Neural cell (in vitro differentiated cells): ENCODE measurements around the gene ART1. TPM values are rescaled to one million over a fixed set of nuclear protein-coding genes. Genes with fewer than 3 reads are reported as not detected.

Experiments
- H2AFZ ChIP-seq: fragments of 200-600, 300-800 bp; sonication (generic), shearing (Covaris generic); 2 replicates; pipeline ENCODE4 v1.6.0; 2014; ENCODE audit warnings: low read depth, mild to moderate bottlenecking, antibody characterized with exemption, low read length, moderate library complexity
- H3F3A ChIP-seq: fragments of 200-600 bp; shearing (Covaris generic); 2 replicates; pipeline ENCODE4 v1.6.1; 2016; ENCODE audit warnings: mild to moderate bottlenecking, moderate library complexity, mixed read lengths, antibody characterized with exemption, low read length; ENCODE audit not compliant: insufficient read depth, poor library complexity, severe bottlenecking
- H3K27ac ChIP-seq: fragments of 200-600, 300-800 bp; sonication (generic), shearing (Covaris generic); 2 replicates; pipeline ENCODE4 v1.5.1; 2014; ENCODE audit warnings: mild to moderate bottlenecking, low read length, moderate library complexity
- H3K27me3 ChIP-seq: fragments of 300-800, 200-600 bp; sonication (generic), shearing (Covaris generic); 2 replicates; pipeline ENCODE4 v1.6.0; 2014; ENCODE audit warnings: mild to moderate bottlenecking, low read depth, low read length, moderate library complexity; ENCODE audit not compliant: insufficient read depth
- H3K36me3 ChIP-seq: fragments of 300-800, 200-600 bp; sonication (generic), shearing (Covaris generic); 2 replicates; pipeline ENCODE4 v1.5.1; 2014; ENCODE audit warnings: mild to moderate bottlenecking, antibody characterized with exemption, low read length, moderate library complexity; ENCODE audit not compliant: insufficient read depth
- H3K4me2 ChIP-seq: fragments of 300-800, 200-600 bp; sonication (generic), shearing (Covaris generic); 2 replicates; pipeline ENCODE4 v1.6.0; 2014; ENCODE audit warnings: mild to moderate bottlenecking, low read length
- H3K4me3 ChIP-seq: fragments of 300-800, 200-600 bp; sonication (generic), shearing (Covaris generic); 2 replicates; pipeline ENCODE4 v1.5.1; 2014; ENCODE audit warnings: mild to moderate bottlenecking, low read length, moderate library complexity
- H3K79me2 ChIP-seq: fragments of 200-600 bp; shearing (Covaris generic); replicated peaks from 2 replicates; pipeline ENCODE4 v1.6.0; 2014; ENCODE audit warnings: mild to moderate bottlenecking, low read length, moderate library complexity; ENCODE audit not compliant: insufficient read depth
- H3K9ac ChIP-seq: fragments of 300-800, 200-600 bp; sonication (generic), shearing (Covaris generic); 2 replicates; pipeline ENCODE4 v1.6.1; 2016; ENCODE audit warnings: mild to moderate bottlenecking, low read length, mixed read lengths
- H3K9me2 ChIP-seq: fragments of 200-600 bp; shearing (Covaris generic); 2 replicates; pipeline ENCODE4 v1.6.1; 2016; ENCODE audit warnings: mild to moderate bottlenecking, low read length, mixed read lengths; ENCODE audit not compliant: insufficient read depth
- H3K9me3 ChIP-seq: fragments of 200-600, 300-800 bp; sonication (generic), shearing (Covaris generic); 2 replicates; pipeline ENCODE4 v1.6.1; 2016; ENCODE audit warnings: mild to moderate bottlenecking, mixed run types, low read length, moderate library complexity, mixed read lengths
- H4K20me1 ChIP-seq: fragments of 200-600 bp; shearing (Covaris generic); 2 replicates; pipeline ENCODE4 v1.6.1; 2016; ENCODE audit warnings: mild to moderate bottlenecking, mixed run types; ENCODE audit not compliant: insufficient read depth
- CTCF ChIP-seq: fragments of 450-650 bp; IDR thresholded peaks from 2 replicates; pipeline ENCODE4 v1.5.1; 2014; ENCODE audit warnings: antibody characterized with exemption, mild to moderate bottlenecking, moderate library complexity; ENCODE audit not compliant: poor library complexity, severe bottlenecking
- EP300 ChIP-seq: fragments of 450-650 bp; conservative IDR thresholded peaks from 2 replicates; pipeline ENCODE4 v1.6.1; 2014; ENCODE audit warnings: antibody characterized with exemption, mild to moderate bottlenecking, moderate library complexity; ENCODE audit not compliant: poor library complexity, severe bottlenecking
- EZH2 ChIP-seq: fragments of 200-600, 300-800 bp; shearing (Covaris generic), sonication (generic); IDR thresholded peaks from 2 replicates; pipeline ENCODE4 v1.6.1; 2014; ENCODE audit warnings: antibody characterized with exemption, low read length, borderline replicate concordance, mild to moderate bottlenecking; ENCODE audit not compliant: insufficient read depth, poor library complexity, severe bottlenecking
- MXI1 ChIP-seq: fragments of 450-650 bp; conservative IDR thresholded peaks from 2 replicates; pipeline ENCODE4 v1.6.1; 2014; ENCODE audit warnings: antibody characterized with exemption, mild to moderate bottlenecking; ENCODE audit not compliant: poor library complexity, severe bottlenecking
- POLR2AphosphoS5 ChIP-seq: IDR thresholded peaks from 2 replicates; pipeline ENCODE4 v1.6.1; 2012
- RAD21 ChIP-seq: fragments of 450-650 bp; conservative IDR thresholded peaks from 2 replicates; pipeline ENCODE4 v1.6.1; 2014; ENCODE audit warnings: antibody characterized with exemption, mild to moderate bottlenecking, moderate library complexity
- REST ChIP-seq: IDR thresholded peaks from 2 replicates; pipeline ENCODE4 v1.6.1; 2012; ENCODE audit warnings: borderline replicate concordance
- SMC3 ChIP-seq: fragments of 450-650 bp; conservative IDR thresholded peaks from 2 replicates; pipeline ENCODE4 v1.6.1; 2014; ENCODE audit warnings: antibody characterized with exemption, mild to moderate bottlenecking, moderate library complexity; ENCODE audit not compliant: poor library complexity
- TAF1 ChIP-seq: IDR thresholded peaks from 2 replicates; pipeline ENCODE4 v1.6.1; 2012; ENCODE audit warnings: low read depth
- polyA plus RNA-seq: library from polyadenylated mRNA; depleted of rRNA; stranded (reverse); fragments of >200 nt; gene quantifications from 2 replicates; pipeline ENCODE4 v1.2.3, GENCODE V29; 2014

The ART1 gene
- polyA plus RNA-seq, 1 donor from 2014 or later, result not detected

DNA sequence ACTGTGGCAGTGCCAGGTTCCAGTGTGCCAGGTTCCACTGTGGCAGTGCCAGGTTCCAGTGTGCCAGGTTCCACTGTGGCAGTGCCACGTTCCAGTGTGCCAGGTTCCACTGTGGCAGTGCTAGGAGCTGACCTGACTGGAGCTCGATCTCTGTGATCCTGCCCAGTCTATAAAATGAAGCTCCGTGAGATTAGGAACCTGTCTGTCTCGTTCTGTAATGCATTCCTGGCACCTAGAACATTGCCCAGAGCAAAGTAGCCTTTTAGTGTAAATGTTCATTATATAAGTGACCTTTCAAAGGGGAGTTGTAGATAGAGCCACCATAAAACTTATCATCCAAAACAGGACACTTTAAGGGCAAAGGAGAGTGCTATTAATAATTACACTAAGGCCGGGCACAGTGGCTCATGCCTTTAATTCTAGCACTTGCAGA lies 39.1 kb upstream of the ART1 start:
- H3K9ac ChIP-seq, result no peak overlapping the region
- H2AFZ ChIP-seq, result no peak overlapping the region
- H3K27me3 ChIP-seq, result no peaks in the 10 kb centered on the region
- no peak overlapping the region for H3K4me2 ChIP-seq
- H3K4me3 ChIP-seq, result no peak overlapping the region
- H3K9me3 ChIP-seq, result no peaks in the 10 kb centered on the region
- no peak for TF ChIP-seq TAF1
- TF ChIP-seq EP300, result no peak
- no peak for TF ChIP-seq RAD21
- no peak for TF ChIP-seq SMC3
- no peak for TF ChIP-seq CTCF
- no peak for TF ChIP-seq POLR2AphosphoS5
- no peak for TF ChIP-seq REST
- no peak for TF ChIP-seq MXI1
- no peak for TF ChIP-seq EZH2
- H3K36me3 ChIP-seq, result no peaks in the 10 kb centered on the region
- H3K79me2 ChIP-seq, result no peaks in the 10 kb centered on the region
- no peaks in the 10 kb centered on the region for H4K20me1 ChIP-seq
- no peaks in the 10 kb centered on the region for H3K9me2 ChIP-seq
- H3K27ac ChIP-seq, result no peak overlapping the region
- no peaks in the 10 kb centered on the region for H3F3A ChIP-seq

DNA sequence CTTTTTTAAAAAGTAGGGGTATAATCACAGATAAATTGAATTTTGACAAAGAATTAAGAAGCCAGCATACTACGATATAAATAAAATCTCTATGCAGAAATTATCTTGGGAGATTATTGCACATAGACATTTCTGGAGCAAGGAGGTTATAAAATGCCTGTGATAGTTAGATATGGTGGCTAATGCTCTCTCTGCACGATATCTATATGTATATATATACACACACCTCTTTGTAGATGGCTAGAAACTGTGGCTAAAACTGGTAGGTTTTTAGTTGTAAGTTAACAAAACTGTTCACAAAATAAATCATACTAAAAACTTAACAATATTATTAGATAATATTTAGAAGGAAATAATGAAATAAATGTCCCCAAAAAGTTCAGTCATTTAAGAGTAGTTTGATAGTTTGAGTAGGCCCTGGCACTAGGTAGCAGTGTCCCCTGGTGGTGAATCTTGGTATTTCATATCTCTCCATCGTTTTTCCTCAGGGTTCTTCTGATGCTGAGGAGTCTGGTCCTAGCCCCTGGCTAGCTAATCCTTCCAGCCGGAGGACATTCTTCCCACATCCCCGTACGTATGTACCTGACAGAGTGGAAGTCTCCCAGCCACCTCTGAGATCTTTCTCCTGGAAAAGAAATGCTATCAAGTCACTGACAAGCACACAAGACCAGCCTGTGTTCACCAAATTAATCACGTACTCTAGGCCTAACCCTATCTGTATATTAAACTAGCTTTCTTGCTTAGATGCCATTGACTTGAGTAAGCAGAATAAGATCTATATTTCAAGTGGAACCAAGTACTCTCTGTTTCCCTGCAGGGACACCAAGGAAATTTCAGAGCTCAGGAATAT lies 35.3 kb upstream of the ART1 start:
- H3F3A ChIP-seq, result no peaks in the 10 kb centered on the region
- no peaks in the 10 kb centered on the region for H3K9me2 ChIP-seq
- H3K9ac ChIP-seq, result no peak overlapping the region
- no peak overlapping the region for H3K4me3 ChIP-seq
- H3K36me3 ChIP-seq, result no peaks in the 10 kb centered on the region
- H3K79me2 ChIP-seq, result no peaks in the 10 kb centered on the region
- H4K20me1 ChIP-seq, result no peaks in the 10 kb centered on the region
- TF ChIP-seq POLR2AphosphoS5 (no peak), EZH2 (no peak), CTCF (peak; percentile 63), RAD21 (peak; percentile 60), TAF1 (no peak), MXI1 (no peak), EP300 (no peak), REST (no peak), SMC3 (peak; percentile 63)
- no peak overlapping the region for H3K4me2 ChIP-seq
- no peak overlapping the region for H3K27ac ChIP-seq
- H3K9me3 ChIP-seq, result no peaks in the 10 kb centered on the region
- H3K27me3 ChIP-seq, result no peaks in the 10 kb centered on the region
- H2AFZ ChIP-seq, result no peak overlapping the region
